GM12801 (cell line): Measurements from ENCODE around the gene CD7.

Source experiments
- CTCF ChIP-seq: IDR thresholded peaks from one replicate; pipeline ENCODE4 v1.5.1; 2011; ENCODE audit warnings: control low read depth; ENCODE audit not compliant: insufficient read length; ENCODE audit errors: extremely low read depth

The CD7 gene

GRCh38 chr17:82322526-82323453 lies 5.4 kb upstream of the CD7 start:
- no peak for TF ChIP-seq CTCF

GRCh38 chr17:82321947-82322466 lies 4.6 kb upstream of the CD7 start:
- TF ChIP-seq CTCF, result no peak

- no peak for TF ChIP-seq CTCF
These were observed 3.8 kb upstream of the CD7 start for GRCh38 chr17:82320956-82321927.

- no peak for TF ChIP-seq CTCF
These were observed 2.9 kb upstream of the CD7 start for GRCh38 chr17:82320140-82320840.

- no peak for TF ChIP-seq CTCF
These were observed 2.2 kb upstream of the CD7 start for GRCh38 chr17:82319619-82320062.

GRCh38 chr17:82318772-82319606 lies 1.6 kb upstream of the CD7 start:
- TF ChIP-seq CTCF, result no peak
